ENCODE results near the gene EYS. TPM values are rescaled to one million over a fixed set of nuclear protein-coding genes. Genes with fewer than 3 reads are reported as not detected.

EYS gene
- total RNA-seq, 1 experiment from 2014 or later, result not detected

DNA sequence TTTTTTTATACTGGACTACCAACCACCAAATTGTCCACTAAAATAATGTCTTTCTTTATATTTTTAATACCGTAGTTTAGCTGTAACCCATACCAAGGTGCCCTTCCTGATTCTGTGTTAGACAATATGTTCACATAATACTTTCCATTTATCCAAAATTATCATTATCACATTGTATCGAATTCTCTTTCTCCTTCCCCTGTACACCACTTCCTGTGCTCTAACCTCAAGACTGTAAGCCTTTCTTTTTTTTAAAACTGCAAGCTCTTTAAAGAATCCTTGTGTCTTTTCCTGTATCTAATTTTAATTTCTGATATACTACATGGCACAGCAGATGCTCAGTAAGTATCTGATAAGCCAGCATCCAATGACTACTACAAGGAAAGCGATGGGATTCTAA is 917.5 kb downstream of the EYS start:
- Histone ChIP-seq H2BK5ac (ENCODE audit: insufficient read length, low read length) (no peak overlapping the region), H2BK120ac (ENCODE audit: low read depth, low read length, poor library complexity, severe bottlenecking) (no peak overlapping the region), H2BK15ac (ENCODE audit: low read depth, low read length) (no peak overlapping the region), H3K79me2 (ENCODE audit: insufficient read depth, low read length) (no peaks in the 10 kb centered on the region), H4K91ac (ENCODE audit: insufficient read length, low read depth, low read length) (no peak overlapping the region), H2AFZ (ENCODE audit: low read length) (no peak overlapping the region), H3K79me1 (ENCODE audit: insufficient read depth, low read depth, low read length, poor library complexity, severe bottlenecking) (no peaks in the 10 kb centered on the region), H2AK5ac (ENCODE audit: insufficient read length, low read length) (no peak overlapping the region), H2BK12ac (ENCODE audit: insufficient read length, low read depth, low read length) (no peak overlapping the region), H4K8ac (replicated peaks; ENCODE audit: insufficient read length, low read depth, low read length) (no peak overlapping the region), H3K23ac (ENCODE audit: insufficient read length, low read depth, low read length) (no peak overlapping the region), H4K20me1 (ENCODE audit: control insufficient read depth, insufficient read depth, insufficient read length) (no peaks in the 10 kb centered on the region), H2BK20ac (ENCODE audit: low read depth, low read length, poor library complexity, severe bottlenecking) (no peak overlapping the region), H3K56ac (ENCODE audit: insufficient read length, low read depth, low read length) (no peak overlapping the region), H3K9ac (ENCODE audit: extremely low read depth, insufficient read length, low read length) (no peak overlapping the region), H3K27me3 (ENCODE audit: insufficient read depth, low read length) (no peaks in the 10 kb centered on the region), H3K27ac (ENCODE audit: insufficient read length, low read depth, low read length) (no peak overlapping the region), H3K9me3 (ENCODE audit: control insufficient read depth, low read depth, low read length) (no peaks in the 10 kb centered on the region), H3K18ac (ENCODE audit: insufficient read length, low read depth, low read length) (no peak overlapping the region), H3T11ph (ENCODE audit: low read length) (no peak overlapping the region), H3K4me2 (ENCODE audit: insufficient read depth, insufficient read length, low read length) (no peak overlapping the region), H4K5ac (ENCODE audit: insufficient read length, low read depth, low read length) (no peak overlapping the region), H3K4me1 (ENCODE audit: insufficient read depth, low read length) (no peaks in the 10 kb centered on the region), H3K23me2 (ENCODE audit: insufficient read length, low read depth, low read length, poor library complexity, severe bottlenecking) (no peaks in the 10 kb centered on the region), H3K4ac (ENCODE audit: low read depth, low read length) (no peak overlapping the region), H3K14ac (ENCODE audit: insufficient read depth, low read length) (no peak overlapping the region)
- no peaks in the 10 kb centered on the region; a peak in 1 of 4 replicates for H3K4me1 Mint-ChIP-seq
- H3K27ac Mint-ChIP-seq, result no peak overlapping the region
- no peaks in the 10 kb centered on the region for H3K36me3 Mint-ChIP-seq (ENCODE audit: insufficient read depth in 1 of 3, low read depth in 3 of 3)
- TF ChIP-seq, protein P1, sequence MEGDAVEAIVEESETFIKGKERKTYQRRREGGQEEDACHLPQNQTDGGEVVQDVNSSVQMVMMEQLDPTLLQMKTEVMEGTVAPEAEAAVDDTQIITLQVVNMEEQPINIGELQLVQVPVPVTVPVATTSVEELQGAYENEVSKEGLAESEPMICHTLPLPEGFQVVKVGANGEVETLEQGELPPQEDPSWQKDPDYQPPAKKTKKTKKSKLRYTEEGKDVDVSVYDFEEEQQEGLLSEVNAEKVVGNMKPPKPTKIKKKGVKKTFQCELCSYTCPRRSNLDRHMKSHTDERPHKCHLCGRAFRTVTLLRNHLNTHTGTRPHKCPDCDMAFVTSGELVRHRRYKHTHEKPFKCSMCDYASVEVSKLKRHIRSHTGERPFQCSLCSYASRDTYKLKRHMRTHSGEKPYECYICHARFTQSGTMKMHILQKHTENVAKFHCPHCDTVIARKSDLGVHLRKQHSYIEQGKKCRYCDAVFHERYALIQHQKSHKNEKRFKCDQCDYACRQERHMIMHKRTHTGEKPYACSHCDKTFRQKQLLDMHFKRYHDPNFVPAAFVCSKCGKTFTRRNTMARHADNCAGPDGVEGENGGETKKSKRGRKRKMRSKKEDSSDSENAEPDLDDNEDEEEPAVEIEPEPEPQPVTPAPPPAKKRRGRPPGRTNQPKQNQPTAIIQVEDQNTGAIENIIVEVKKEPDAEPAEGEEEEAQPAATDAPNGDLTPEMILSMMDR (conservative IDR thresholded peaks at IDR 0.05), result no peak
- no peaks in the 10 kb centered on the region for H3K9me3 Mint-ChIP-seq
- no peak for DNase-seq
- H3K27me3 Mint-ChIP-seq (ENCODE audit: low read depth), result no peaks in the 10 kb centered on the region
- WGBS (ENCODE audit: extremely low coverage, insufficient read length, low lambda C conversion rate), result 100% methylated on average over 1 of the region's 3 CpGs
- no peak overlapping the region for H3K4me3 Mint-ChIP-seq
